Measurements from ENCODE around the gene IGF2BP2.

- TF ChIP-seq CTCF (IDR thresholded peaks at IDR 0.05) = no peak
- no peak for TF ChIP-seq EZH2 (IDR thresholded peaks at IDR 0.05)
These were observed 34.6 kb upstream of the IGF2BP2 start for GRCh38 chr3:185859294-185859972.
